DND-41 (cell line): ENCODE results near the gene ZIC5.

Experiments
- EZH2 ChIP-seq: IDR thresholded peaks from 3 replicates; pipeline ENCODE4 v1.6.1; 2012; ENCODE audit warnings: borderline replicate concordance, low read depth, mild to moderate bottlenecking, moderate library complexity, low read length, inconsistent platforms; ENCODE audit not compliant: severe bottlenecking
- TF ChIP-seq, protein P1 (sequence below): IDR thresholded peaks from 2 replicates; pipeline ENCODE4 v1.5.1; 2012; ENCODE audit warnings: borderline replicate concordance, low read length, moderate library complexity, mild to moderate bottlenecking; ENCODE audit not compliant: poor library complexity, severe bottlenecking; ENCODE audit errors: extremely low read depth

- TF ChIP-seq, protein P1, sequence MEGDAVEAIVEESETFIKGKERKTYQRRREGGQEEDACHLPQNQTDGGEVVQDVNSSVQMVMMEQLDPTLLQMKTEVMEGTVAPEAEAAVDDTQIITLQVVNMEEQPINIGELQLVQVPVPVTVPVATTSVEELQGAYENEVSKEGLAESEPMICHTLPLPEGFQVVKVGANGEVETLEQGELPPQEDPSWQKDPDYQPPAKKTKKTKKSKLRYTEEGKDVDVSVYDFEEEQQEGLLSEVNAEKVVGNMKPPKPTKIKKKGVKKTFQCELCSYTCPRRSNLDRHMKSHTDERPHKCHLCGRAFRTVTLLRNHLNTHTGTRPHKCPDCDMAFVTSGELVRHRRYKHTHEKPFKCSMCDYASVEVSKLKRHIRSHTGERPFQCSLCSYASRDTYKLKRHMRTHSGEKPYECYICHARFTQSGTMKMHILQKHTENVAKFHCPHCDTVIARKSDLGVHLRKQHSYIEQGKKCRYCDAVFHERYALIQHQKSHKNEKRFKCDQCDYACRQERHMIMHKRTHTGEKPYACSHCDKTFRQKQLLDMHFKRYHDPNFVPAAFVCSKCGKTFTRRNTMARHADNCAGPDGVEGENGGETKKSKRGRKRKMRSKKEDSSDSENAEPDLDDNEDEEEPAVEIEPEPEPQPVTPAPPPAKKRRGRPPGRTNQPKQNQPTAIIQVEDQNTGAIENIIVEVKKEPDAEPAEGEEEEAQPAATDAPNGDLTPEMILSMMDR = no peak
- TF ChIP-seq EZH2 = no peak
These were observed 19.7 kb upstream of the ZIC5 start for GRCh38 chr13:99991013-99991827.
